Epidermal melanocyte (primary cell): ENCODE results near the gene SLC38A3.
A peak's percentile ranks its signal among the peaks of the same experiment; 100 is the strongest.
"Not testable (repeated sequence)": the region's sequence is repeated elsewhere in the genome, so short reads cannot be mapped to it uniquely, and the experiment has no call there.

Source experiments
- DNase-seq: peaks from one replicate; pipeline ENCODE4 v3.0.0; 2011; ENCODE audit warnings: low spot score; ENCODE audit not compliant: insufficient read length

The SLC38A3 gene

DNA sequence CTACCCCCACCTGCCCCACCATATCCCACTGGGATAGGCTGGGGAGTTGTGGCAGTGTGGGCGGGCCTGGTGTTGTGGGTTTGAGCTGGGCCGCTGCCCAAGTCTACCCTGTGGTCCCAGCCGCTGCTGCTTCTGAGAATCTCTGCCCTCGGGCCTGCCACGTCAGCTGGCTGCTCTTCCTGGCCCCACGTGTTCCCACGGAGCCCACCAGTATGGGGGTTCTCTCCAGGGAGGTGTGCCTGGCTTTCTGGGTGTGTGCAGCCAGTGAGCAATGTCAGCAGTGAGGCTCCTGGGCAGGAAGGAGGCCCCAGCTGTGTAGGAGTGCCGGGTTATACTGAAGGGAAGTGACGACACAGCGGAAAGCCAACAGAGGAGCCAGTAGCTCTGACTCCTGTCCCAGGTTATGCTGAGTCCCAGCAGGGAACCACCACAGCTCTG lies 41.5 kb downstream of the SLC38A3 start:
- DNase-seq = no peak

DNA sequence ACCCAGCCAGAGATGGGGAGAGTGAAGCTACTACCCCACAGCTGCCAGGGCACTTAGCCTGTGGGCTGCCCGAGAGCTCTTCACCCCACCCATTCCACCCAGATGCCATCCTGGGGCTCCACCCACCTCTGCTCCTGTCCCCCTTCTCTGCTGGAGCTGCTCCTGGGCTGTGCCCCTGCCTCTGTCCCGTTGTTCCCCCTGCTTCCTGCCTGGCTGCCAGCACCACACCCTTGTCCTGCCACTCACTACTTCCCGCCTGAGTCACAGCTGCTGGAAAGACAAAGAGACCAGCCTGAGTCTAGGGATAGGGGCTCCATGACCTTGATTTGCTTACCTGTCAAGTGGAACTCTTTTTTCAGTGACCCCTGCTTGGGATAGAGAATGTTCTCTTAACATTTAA lies 43.3 kb downstream of the SLC38A3 start:
- DNase-seq = no peak

DNA sequence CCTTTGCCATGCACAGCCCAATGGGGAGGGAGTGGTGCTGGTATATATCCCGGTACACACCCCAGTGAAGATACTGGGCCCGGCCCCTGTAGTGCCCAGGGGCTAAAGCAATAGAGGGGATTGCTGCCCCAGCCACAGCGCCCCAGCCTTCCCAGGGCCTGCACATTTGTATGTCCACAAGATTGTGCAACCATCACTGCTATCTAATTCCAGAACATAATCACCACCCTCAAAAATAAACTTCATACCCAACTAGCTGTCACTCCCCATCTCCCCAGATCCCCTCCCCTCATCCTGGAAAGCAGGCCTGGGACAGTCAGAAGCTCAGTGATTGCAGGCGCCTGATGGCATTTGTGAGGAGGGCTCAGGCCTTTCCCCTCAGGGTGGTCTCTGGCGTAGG lies 44.4 kb downstream of the SLC38A3 start:
- DNase-seq = no peak

DNA sequence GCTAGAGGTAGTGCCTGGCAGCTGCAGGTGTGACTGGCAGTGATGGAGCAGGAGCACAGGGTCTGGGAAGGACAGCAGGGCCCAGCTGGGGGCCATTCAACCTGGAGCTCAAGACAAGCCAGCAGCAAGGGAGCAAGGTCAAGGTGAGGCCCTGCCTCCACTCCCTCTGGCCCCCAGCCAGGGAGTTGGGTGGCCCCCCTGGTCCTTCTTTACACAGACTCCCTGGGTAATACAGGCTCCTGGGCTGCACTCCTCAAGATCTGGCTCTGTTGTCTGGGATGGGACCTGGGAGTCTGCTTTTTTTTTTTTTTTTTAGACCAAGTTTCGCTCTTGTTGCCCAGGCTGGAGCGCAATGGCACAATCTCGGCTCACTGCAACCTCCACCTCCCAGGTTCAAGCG lies 45.4 kb downstream of the SLC38A3 start:
- DNase-seq = no peak

DNA sequence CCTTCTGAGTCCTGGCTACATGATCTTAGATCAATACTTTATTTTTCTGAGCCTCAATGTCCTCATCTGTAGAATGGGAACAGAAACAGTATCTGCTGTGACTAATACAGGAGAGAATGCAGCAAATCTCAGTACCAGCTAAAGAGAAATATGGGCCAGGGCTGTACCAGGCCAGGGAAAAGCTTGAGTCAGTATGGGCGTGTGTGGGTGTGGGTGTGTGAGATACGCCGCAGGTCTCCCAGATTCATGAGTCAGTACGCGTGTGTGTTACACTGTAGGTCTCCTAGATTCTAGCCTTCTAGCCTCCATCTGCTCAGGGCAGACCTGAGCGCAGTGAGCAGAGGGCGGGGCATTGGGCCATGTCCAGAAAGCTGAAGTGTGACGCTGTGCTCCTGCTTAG lies 46.1 kb downstream of the SLC38A3 start:
- DNase-seq = no peak

DNA sequence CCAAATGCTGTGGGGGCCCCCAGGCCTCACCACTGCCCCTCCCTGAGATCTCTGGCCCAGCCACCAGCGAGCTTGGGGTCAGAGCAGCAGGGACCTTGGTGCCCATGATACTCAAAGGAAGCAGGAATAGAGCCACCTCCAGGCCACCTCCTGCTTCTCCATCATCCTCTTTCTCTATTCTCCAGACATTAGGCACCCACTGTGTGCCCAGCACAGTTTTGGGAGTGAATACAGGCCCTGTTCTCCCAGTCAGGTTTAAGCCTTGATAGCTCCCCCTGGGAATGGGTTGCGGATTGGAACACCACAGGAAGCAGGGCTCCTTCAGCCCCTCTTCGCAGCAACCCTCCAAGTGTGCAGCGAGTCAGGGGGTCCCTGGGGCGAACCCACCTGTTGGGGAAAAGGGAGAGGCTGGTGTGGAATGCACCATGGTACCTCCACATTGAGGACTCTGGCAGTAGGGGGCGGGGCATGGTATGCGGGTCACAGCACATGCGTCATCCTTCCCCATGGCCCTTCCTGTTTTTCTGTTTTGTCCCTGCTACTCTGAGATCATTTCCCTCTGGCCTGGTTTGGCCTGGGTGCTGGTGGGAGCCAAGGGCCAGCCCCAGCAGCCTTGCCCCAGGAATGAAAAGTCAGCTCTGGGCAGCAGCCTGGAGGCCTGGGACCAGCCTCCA lies 49.6 kb downstream of the SLC38A3 start:
- DNase-seq = no peak

DNA sequence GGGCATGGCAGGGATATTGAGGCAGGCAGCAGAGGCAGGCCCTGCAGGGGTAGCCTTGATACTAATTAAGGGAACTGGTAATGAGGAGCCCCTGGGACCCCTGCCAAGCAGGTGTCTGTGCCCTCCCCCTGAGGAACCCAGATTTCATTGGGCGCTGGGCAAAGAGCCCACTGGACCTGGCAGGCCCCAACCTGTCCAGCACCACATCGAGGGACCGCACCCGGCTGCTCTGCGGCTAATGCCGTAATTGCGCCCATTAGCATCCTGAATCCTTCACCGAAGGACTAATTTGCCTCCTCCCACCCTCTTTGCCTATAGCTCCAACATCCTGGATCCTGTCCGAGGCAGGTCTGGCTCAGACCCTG lies 50.2 kb downstream of the SLC38A3 start:
- DNase-seq = no peak

DNA sequence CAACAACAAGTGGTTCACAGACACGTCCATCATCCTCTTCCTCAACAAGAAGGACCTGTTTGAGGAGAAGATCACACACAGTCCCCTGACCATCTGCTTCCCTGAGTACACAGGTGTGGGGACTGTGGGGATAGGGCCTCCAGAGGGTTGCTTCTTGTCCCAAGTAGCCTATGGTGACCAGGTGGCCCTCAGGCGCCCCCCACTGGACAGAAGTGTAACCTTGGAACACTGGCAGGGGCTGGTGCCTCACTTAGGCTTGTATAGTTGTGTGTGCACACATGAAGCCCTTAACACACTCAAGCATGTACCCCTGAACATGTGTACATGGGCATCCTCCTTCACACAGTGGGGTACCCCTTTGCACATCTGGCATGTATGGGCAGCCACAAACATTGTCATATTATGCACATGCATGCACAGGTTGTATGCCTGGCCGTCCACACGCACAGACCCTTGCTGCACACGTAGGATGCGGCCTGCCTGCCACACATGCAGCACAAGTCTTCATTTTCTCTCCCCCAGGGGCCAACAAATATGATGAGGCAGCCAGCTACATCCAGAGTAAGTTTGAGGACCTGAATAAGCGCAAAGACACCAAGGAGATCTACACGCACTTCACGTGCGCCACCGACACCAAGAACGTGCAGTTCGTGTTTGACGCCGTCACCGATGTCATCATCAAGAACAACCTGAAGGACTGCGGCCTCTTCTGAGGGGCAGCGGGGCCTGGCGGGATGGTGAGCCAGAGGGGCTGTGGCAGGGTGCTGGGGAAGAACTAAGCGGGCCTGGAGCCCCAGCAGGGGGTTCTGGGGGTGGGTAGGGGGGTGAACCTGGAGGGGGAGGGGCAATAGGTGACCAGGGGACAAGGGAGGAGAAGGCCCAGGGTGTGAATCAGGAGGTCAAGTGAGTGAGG lies 52.2 kb downstream of the SLC38A3 start:
- no peak for DNase-seq

DNA sequence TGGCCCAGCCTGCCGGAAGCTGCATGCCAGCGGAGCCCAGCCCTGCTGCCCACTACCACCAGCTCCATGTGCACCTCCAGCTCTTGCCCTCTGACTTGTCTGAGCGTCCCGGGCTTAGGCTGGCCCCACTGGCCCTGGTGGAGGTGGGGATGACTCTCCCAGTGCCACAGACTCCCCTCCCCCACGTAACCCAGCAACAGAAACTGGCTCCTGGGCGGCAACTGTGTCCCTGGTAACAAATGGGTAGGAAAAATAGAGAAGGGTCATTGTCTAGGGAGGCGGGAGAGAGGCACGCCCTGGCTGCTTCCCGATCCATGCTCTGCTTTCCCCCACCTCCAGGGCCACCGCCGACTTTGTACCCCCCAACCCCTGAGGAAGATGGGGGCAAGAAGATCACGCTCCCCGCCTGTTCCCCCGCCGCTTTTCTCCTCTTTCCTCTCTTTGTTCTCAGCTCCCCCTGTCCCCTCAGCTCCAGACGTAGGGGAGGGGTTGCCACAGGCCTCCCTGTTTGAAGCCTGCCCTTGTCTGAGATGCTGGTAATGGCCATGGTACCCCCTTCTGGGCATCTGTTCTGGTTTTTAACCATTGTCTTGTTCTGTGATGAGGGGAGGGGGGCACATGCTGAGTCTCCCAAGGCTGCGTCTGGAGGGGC lies 53.1 kb downstream of the SLC38A3 start:
- no peak for DNase-seq

DNA sequence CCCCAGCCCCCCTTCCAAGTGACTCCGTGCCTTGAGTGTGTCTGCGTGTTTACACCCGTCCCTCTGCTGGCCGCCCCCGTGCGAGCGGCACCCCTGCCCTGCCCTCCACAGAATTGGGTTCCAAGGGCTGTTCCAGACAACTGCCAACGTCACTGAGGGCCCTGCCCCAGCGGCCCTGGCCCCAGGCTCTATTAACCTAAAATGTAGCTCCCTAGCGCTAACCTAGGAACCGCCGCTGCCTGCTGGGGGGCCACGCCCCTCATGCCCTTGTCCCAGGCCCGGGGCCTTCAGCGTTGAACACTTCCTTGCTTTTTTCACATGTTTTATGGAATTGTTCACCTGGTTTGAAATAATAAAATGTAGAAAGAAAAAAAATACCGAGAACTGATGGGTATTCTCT lies 53.9 kb downstream of the SLC38A3 start:
- no peak for DNase-seq

DNA sequence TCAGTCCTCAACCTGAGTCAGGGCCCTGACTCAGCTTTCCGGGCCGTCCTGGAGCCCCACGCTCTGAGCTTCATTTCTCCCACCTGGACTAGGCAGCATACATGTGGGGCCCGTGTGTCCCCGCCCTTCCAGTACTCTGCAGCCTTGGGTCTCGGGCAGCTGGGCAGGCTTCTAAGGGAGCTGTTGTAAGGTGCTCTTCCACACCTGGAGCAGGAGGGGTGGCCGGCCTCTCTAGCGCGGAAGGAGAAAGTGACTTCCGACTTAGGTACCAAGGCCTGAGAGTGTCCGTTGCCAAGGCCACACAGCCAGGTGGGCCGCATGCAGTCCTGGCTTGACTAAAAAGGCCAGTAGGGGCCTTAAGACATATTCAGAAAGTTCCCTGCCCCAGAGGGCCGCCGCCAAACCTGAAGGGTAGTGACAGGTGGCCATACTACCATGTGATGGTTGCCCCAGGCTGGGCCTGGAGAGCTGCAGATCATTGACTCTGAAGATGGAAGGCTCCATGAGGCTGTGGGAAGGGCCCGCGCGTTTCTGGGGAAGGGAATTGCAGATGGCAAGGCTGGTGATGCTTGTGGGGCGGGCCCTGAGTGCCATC lies 54.5 kb downstream of the SLC38A3 start:
- no peak for DNase-seq

DNA sequence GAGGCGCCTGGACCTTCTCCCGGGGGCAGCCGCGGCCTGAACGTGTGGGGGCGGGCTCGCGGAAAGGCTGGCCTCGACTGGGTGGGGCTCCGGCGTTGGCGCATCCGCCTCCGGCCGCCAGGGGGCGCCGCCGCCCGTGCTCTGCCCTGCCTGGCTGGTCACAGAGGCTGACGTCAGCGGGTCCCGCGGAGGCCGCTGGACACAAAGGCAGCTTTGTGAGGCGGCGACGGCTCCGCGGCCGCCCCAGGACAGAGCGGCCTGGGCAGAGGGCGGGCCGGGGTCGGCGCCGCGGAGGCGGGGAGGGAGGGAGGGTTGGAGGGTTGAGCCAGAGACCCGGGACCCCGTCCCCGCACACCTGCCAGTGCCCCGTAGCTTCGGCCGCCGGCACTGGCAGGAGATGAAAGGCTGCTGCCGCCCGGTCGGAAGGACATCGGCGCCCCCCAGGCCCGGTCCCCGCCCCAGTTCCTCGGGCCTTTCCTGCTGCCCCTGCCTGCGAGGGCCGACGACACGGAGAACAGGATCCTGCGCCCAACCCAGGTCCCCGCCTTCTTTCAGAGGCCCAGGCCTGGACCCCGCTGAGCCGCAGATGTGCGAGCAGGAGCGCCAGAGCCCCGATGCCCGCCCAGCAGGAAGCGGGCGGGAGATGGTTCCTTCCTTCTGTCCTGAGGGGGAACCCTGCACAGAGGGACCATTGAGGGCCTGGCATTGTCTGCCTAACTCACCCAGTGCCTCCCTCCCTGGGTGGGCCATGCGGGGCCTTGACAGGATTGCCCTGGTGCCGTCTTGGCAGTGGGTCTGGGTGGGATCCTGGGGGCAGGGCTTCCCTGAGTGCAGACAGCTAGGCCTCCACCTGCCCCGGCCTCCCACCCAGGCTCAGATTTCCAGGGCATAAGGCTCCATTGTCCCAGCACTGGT lies 55.2 kb downstream of the SLC38A3 start:
- peak; percentile 98 for DNase-seq

DNA sequence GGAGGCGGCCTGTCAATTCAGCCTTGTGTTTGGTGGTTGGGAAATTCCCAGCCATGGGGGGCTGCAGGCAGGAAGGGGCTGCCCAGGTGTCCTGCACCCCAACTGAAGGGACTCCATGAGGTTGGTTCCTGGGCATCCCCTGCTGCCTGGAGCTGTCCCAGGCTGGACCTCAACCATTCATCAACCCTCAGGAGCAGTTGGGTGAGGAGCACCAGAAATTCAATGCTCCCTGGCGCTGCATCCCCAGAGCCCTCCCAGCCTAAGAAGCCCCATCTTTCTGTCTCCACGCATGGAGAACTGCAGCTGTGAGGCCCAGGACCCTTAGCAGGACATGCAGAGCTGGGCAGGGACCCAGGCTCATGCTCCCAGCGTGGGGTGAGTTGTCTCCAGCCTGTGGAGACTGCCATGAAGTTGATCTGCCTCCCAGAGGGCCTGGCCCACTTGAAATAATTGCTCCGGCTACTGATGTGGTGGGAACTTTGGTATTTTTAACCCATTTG lies 55.9 kb downstream of the SLC38A3 start:
- DNase-seq = no peak

DNA sequence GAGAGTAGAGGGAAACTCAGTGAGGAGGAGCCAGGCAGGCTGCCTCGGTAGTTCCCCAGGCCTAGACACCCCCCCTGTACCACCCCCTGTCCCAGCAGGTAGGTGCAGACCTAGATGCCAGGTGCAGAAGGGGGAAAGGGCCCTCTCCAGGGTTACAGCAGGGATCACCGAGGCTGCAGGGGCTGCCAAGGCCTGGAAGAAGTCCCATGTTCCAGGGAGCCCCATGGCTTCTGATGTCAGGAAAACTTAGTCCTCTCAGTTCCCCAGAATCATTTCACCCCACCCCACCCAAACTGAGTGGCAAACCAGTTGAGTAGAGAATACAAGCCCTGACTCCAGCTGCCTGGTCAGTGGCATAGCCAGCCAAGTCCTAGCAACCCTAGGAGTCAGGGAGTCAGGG lies 56.4 kb downstream of the SLC38A3 start:
- DNase-seq = no peak

DNA sequence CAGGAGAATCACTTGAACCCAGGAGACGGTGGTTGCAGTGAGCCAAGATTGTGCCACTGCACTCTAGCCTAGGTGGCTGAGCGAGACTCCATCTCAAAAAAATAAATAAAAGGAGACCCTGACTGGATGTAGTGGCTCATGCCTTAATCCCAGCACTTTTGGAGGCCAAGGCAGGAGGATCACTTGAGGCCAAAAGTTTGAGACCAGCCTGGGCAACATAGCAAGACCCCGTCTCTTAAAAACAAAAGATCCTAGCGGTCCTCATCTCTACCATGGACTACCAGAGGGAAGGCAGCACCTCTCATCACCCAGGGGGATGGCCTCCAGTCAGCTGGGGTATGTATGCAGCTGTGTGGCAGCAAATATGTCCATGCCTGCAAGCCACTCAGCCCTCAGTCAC lies 57.1 kb downstream of the SLC38A3 start:
- DNase-seq = not testable (repeated sequence)

DNA sequence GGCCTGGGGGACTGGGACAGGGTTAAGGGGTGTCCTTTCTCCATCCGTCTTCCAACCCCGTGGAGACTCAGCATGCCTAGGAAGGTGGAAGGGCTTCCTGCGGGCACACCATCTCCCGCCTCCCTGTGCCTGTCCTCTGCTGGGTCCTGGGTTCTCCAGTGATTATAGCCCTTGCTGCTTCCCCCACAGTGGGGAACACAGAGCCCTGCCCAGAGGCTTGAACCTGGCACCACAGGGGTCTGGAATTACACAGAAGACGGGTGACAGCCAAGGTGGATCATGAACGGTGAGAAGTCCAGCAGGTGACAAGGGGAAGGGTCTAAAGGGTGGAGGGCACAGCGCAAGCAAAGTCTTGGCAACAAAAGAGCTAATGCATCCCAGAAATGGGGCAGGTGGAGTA lies 57.7 kb downstream of the SLC38A3 start:
- DNase-seq = no peak

DNA sequence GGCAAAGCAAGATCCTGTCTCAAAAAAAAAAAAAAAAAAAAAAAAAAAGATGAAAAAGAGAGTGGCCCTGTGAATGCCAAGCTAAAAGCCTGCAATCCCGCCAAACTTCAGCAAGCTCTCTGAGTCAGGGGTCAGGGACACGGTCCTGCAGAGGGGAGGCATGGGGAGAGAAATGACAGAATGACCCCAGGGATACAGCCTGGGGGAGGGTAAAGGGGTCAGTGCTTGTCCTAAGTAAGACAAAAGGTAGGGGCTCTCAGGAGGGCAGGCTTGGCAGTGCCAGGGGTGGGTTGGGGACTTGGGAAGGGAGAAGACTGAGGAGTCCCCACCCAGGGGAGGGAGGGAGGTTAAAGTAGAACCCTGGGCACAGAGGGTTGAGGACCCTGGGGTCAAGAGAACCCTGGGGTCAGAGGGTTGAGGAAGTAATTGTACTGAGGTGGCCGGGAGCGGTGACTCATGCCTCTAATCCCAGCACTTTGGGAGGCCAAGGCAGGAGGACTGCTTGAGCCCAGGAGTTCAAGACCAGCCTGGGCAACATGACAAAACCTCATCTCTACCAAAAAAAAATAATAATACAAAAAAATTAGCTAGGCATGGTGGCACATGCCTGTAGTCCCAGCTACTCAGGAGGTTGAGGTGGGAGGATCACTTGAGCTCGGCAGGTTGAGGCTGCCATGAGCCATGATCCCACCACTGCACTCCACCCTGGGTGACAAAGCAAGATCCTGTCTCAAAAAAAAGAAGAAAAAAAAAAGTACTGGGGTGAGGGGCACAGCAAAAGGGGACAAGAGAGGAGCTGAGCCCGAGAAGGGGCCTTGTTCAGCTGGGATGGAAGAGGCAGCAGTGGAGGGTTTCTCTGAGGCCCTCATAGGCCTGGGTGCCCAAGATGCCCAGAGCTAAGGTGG lies 58.7 kb downstream of the SLC38A3 start:
- no peak for DNase-seq

DNA sequence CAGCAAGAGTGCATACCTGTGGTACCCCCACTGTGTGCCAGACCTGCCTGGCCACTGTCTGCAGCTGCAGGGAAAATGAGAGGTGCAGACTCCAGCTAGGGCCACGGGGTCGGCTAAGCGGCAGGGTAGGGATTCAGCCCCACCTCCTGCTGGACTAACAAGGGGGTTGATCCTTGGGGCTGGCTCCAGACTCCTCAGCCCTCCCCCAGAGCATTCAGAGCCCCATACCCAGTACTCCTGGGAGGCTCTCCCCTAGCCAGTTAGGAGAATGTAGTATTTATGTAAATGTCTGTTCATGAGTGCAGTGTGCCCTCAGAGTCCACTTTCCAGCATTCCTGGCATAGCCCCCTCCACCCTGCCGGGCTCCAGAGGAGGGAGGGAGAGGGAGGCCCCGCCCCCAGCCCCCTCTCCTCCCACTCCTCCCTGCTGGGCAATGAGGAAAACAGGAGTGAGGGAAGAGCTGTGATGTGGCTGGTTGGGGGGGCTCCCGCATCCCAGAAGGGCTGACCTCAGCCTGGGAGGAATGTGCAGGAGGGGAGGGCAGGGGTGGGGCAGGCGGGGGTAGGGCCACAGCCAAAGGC lies 59.4 kb downstream of the SLC38A3 start:
- DNase-seq = peak; percentile 85

DNA sequence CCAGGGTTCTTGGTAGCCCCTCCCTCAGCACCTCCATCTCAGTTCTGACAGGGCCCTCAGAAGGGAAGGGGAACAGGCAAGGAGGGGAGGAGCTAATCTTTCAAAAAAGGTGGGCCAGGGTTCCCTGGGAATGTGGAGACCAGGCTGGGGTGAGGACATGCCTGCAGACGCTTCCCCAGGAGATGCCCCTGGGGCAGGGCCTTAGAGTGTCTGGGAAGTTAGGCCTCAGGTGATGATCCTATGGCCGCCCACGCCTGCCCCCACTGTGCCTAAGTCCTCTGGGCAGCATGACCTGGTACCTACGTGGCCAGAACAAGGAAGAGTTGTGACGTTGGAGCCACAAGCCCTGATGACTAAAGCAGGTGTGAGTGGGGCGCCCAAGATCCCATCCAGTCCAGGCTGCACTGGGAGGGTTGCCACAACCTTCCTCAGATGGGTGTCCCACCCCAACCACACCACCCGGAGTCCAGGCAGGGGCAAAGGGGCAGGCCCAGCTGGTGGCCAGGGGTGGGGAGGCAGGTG lies 60.0 kb downstream of the SLC38A3 start:
- DNase-seq = no peak
